ENCODE data around the gene KRT5. TPM values are rescaled to one million over a fixed set of nuclear protein-coding genes. Genes with fewer than 3 reads are reported as not detected.
A peak's percentile ranks its signal among the peaks of the same experiment; 100 is the strongest.

KRT5 gene
- total and polyA plus RNA-seq, 2 donors (not counting 3 experiments of a cell fraction or from before 2014, with no cell fraction given) = 0.32 to 0.86 TPM

DNA sequence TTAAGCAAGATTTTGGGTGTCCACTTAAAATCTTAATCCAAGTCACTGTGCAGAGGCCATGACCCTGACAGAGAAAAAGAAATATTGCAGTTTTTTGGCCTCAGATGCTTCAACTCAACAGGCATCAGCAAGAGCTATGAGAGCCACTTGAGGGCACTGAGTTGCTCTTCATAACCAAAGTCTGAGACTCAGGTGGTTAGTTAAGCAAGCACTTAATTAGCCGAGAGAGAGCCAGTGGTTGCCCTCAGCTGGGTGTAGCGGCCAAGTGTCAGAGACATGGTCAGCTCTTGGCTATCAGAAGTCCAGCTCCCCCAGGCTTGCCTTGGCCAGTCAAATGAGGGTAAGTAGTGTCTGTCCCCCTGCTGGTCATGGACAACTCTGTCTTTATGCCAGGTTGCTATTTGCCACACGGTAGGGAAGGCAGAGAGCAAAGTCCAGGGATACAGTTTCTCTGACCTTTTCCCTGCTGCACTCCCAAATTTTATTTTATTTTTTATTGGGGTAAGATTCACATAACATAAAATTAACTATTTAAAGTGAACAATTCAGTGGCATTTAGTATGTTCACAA is 41.8 kb upstream of the KRT5 start:
- intact Hi-C loops (cut with micrococcal nuclease) (no loop called here), dilution Hi-C loops (cut with MboI; ENCODE audit: extremely low pct_ligation_motif_present, low sequenced_read_pairs) (no loop called here)
- FAIRE-seq (no peak), DNase-seq (ENCODE audit: low read depth, low spot score) (no peak)
- H3K9me1 ChIP-seq (replicated peaks; ENCODE audit: control insufficient read depth, extremely low read depth, insufficient read depth, low read length) = no peaks in the 10 kb centered on the region
- no peaks in the 10 kb centered on the region for H3K36me3 ChIP-seq (ENCODE audit: control insufficient read depth in 2 of 2, extremely low read depth in 1 of 2, insufficient read depth in 2 of 2, low read length in 2 of 2)
- no peaks in the 10 kb centered on the region for H3K4me1 ChIP-seq (ENCODE audit: control insufficient read depth, extremely low read depth, insufficient read depth, low read length)
- POLR2A ChIA-PET = no interaction called here
- TF ChIP-seq, protein P1, sequence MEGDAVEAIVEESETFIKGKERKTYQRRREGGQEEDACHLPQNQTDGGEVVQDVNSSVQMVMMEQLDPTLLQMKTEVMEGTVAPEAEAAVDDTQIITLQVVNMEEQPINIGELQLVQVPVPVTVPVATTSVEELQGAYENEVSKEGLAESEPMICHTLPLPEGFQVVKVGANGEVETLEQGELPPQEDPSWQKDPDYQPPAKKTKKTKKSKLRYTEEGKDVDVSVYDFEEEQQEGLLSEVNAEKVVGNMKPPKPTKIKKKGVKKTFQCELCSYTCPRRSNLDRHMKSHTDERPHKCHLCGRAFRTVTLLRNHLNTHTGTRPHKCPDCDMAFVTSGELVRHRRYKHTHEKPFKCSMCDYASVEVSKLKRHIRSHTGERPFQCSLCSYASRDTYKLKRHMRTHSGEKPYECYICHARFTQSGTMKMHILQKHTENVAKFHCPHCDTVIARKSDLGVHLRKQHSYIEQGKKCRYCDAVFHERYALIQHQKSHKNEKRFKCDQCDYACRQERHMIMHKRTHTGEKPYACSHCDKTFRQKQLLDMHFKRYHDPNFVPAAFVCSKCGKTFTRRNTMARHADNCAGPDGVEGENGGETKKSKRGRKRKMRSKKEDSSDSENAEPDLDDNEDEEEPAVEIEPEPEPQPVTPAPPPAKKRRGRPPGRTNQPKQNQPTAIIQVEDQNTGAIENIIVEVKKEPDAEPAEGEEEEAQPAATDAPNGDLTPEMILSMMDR (IDR thresholded peaks at IDR 0.05; ENCODE audit: extremely low read depth in 1 of 2, insufficient read depth in 1 of 2, low read depth in 1 of 2, low read length in 2 of 2) = peak in 1 of 2 donors; percentile 20
- TF ChIP-seq, protein P2, sequence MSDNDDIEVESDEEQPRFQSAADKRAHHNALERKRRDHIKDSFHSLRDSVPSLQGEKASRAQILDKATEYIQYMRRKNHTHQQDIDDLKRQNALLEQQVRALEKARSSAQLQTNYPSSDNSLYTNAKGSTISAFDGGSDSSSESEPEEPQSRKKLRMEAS (IDR thresholded peaks at IDR 0.05; ENCODE audit: insufficient read depth, insufficient read length) = no peak
- no peak overlapping the region for H3K27ac ChIP-seq (ENCODE audit: insufficient read depth, low read depth, low read length)
- no peaks in the 10 kb centered on the region for H3K79me2 ChIP-seq (ENCODE audit: control insufficient read depth, insufficient read depth, low read length)
- no TSS peak for BruUV-seq (replicated peaks)
- H3K9ac ChIP-seq (replicated peaks; ENCODE audit: extremely low read depth, insufficient read depth, low read length) = no peak overlapping the region
- CTCF ChIA-PET = no interaction called here
- peaks cover 7% of the 10 kb centered on the region in 2 experiments for H3K27me3 ChIP-seq (ENCODE audit: control insufficient read depth in 2 of 2, insufficient read depth in 2 of 2, low read length in 2 of 2)
- H3K4me3 ChIP-seq (replicated peaks in 1 of 3; ENCODE audit: insufficient read depth in 1 of 3, low read depth in 1 of 3, low read length in 3 of 3) = no peak overlapping the region
- H3K4me2 ChIP-seq (ENCODE audit: insufficient read depth, low read length) = no peak overlapping the region
- no peaks in the 10 kb centered on the region for H4K20me1 ChIP-seq (replicated peaks; ENCODE audit: control insufficient read depth, extremely low read depth, insufficient read depth, low read length)
- no peaks in the 10 kb centered on the region for H3K9me3 ChIP-seq (replicated peaks; ENCODE audit: control insufficient read depth, insufficient read depth, low read length)
- no peak overlapping the region for H2AFZ ChIP-seq (ENCODE audit: low read depth, low read length)

DNA sequence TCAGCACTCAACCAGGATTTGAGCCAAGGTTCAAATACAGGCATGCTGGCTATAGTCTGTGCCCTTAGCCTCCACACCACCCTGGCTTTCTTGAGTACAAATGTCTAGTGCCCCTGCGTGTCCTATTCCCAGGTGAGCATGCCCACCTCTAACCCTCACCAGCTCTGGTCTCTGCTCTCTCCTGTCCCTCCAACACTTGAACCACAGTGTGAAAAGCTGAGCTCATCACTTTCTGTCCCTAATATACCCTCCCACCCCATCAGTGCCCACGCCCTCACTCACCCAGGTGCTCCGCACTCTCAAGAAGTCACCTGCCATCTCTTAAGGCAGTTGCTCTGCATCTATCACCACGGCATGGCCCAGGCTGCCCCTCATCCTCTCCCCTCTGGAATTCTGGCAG is 39.8 kb upstream of the KRT5 start:
- Histone ChIP-seq H3K9me1 (replicated peaks; ENCODE audit: control insufficient read depth, extremely low read depth, insufficient read depth, low read length) (no peaks in the 10 kb centered on the region), H3K9ac (replicated peaks; ENCODE audit: extremely low read depth, insufficient read depth, low read length) (no peak overlapping the region), H3K4me1 (ENCODE audit: control insufficient read depth, extremely low read depth, insufficient read depth, low read length) (no peaks in the 10 kb centered on the region), H3K9me3 (replicated peaks; ENCODE audit: control insufficient read depth, insufficient read depth, low read length) (no peaks in the 10 kb centered on the region), H3K27me3 (ENCODE audit: control insufficient read depth in 2 of 2, insufficient read depth in 2 of 2, low read length in 2 of 2) (peaks cover 4 to 7% of the 10 kb centered on the region in 2 experiments), H3K36me3 (ENCODE audit: control insufficient read depth in 2 of 2, extremely low read depth in 1 of 2, insufficient read depth in 2 of 2, low read length in 2 of 2) (no peaks in the 10 kb centered on the region), H2AFZ (ENCODE audit: low read depth, low read length) (no peak overlapping the region), H3K79me2 (ENCODE audit: control insufficient read depth, insufficient read depth, low read length) (no peaks in the 10 kb centered on the region), H4K20me1 (replicated peaks; ENCODE audit: control insufficient read depth, extremely low read depth, insufficient read depth, low read length) (no peaks in the 10 kb centered on the region), H3K4me2 (ENCODE audit: insufficient read depth, low read length) (no peak overlapping the region), H3K27ac (ENCODE audit: insufficient read depth, low read depth, low read length) (no peak overlapping the region), H3K4me3 (replicated peaks in 1 of 3; ENCODE audit: insufficient read depth in 1 of 3, low read depth in 1 of 3, low read length in 3 of 3) (no peak overlapping the region)
- DNase-seq (ENCODE audit: low read depth, low spot score) (no peak), FAIRE-seq (no peak)
- CTCF ChIA-PET = interaction anchor here (0.6 to 1.1 kb wide), 3 partner anchors 306 to 421 kb away, joined by 3 to 4 read pairs (median 3); no protein-coding TSS in a partner anchor
- dilution Hi-C loops (cut with MboI; ENCODE audit: extremely low pct_ligation_motif_present, low sequenced_read_pairs) = no loop called here
- no peak for TF ChIP-seq EZH2 (IDR thresholded peaks at IDR 0.05; ENCODE audit: borderline replicate concordance, low read depth, low read length, severe bottlenecking)
- TF ChIP-seq, protein P2 (IDR thresholded peaks at IDR 0.05; ENCODE audit: insufficient read depth, insufficient read length) = no peak
- TF ChIP-seq POLR2A (IDR thresholded peaks at IDR 0.05; ENCODE audit: low read depth, low read length) = no peak
- no peak for TF ChIP-seq MYC (IDR thresholded peaks at IDR 0.05; ENCODE audit: low read depth, low read length)
- TF ChIP-seq, protein P1 (IDR thresholded peaks at IDR 0.05; ENCODE audit: extremely low read depth in 1 of 2, insufficient read depth in 1 of 2, low read depth in 1 of 2, low read length in 2 of 2) = no peak
- no peak for TF ChIP-seq JUN (IDR thresholded peaks at IDR 0.05; ENCODE audit: borderline replicate concordance, insufficient read depth, insufficient read length, low read depth)
- TF ChIP-seq POLR2AphosphoS5 (IDR thresholded peaks at IDR 0.05; ENCODE audit: insufficient read depth, low read depth, low read length) = no peak
- no peak for TF ChIP-seq FOS (IDR thresholded peaks at IDR 0.05; ENCODE audit: borderline replicate concordance, insufficient read depth, low read length)
- no peak for TF ChIP-seq GATA2 (IDR thresholded peaks at IDR 0.05; ENCODE audit: insufficient read depth, insufficient read length, low read depth, low read length)
- POLR2A ChIA-PET = no interaction called here
- intact Hi-C loops (cut with micrococcal nuclease) = no loop called here
- BruUV-seq (replicated peaks) = no TSS peak
